NCI-H128 (cell line): ENCODE measurements around the gene FRMD4A.

ENCODE experiments used
- DNase-seq: peaks from one replicate; lab custom pipeline; 2025; ENCODE audit not compliant: unreplicated experiment; lab: John Stamatoyannopoulos, UW

Gene FRMD4A

GRCh38 chr10:14296065-14296709, 34.5 kb downstream of the FRMD4A start:
- no peak for DNase-seq

- DNase-seq: no peak
Observed at GRCh38 chr10:14294347-14295059, 36.2 kb downstream of the FRMD4A start.

GRCh38 chr10:14293526-14293925, 37.2 kb downstream of the FRMD4A start:
- no peak for DNase-seq

- no peak for DNase-seq
Observed at GRCh38 chr10:14291296-14291695, 39.4 kb downstream of the FRMD4A start.

GRCh38 chr10:14285941-14286560, 44.7 kb downstream of the FRMD4A start:
- no peak for DNase-seq

GRCh38 chr10:14282276-14282675, 48.4 kb downstream of the FRMD4A start:
- no peak for DNase-seq

GRCh38 chr10:14278533-14278932, 52.2 kb downstream of the FRMD4A start:
- DNase-seq: no peak

- DNase-seq: no peak
Observed at GRCh38 chr10:14276210-14276609, 54.5 kb downstream of the FRMD4A start.

- DNase-seq: no peak
Observed at GRCh38 chr10:14271621-14272020, 59.1 kb downstream of the FRMD4A start.

- no peak for DNase-seq
Observed at GRCh38 chr10:14270370-14270769, 60.4 kb downstream of the FRMD4A start.

GRCh38 chr10:14265709-14266108, 65.0 kb downstream of the FRMD4A start:
- no peak for DNase-seq

GRCh38 chr10:14262836-14263425, 67.8 kb downstream of the FRMD4A start:
- no peak for DNase-seq

GRCh38 chr10:14261336-14261735, 69.4 kb downstream of the FRMD4A start:
- DNase-seq: no peak

GRCh38 chr10:14259696-14260566, 70.8 kb downstream of the FRMD4A start:
- DNase-seq: no peak

- no peak for DNase-seq
Observed at GRCh38 chr10:14254368-14254767, 76.4 kb downstream of the FRMD4A start.

- DNase-seq: no peak
Observed at GRCh38 chr10:14253711-14254110, 77.0 kb downstream of the FRMD4A start.

- DNase-seq: no peak
Observed at GRCh38 chr10:14253079-14253478, 77.6 kb downstream of the FRMD4A start.

GRCh38 chr10:14250496-14251076, 80.1 kb downstream of the FRMD4A start:
- no peak for DNase-seq

GRCh38 chr10:14247377-14248116, 83.2 kb downstream of the FRMD4A start:
- no peak for DNase-seq

- DNase-seq: no peak
Observed at GRCh38 chr10:14244801-14245211, 85.9 kb downstream of the FRMD4A start.
